ENCODE data around the gene VSIG10L. TPM values are rescaled to one million over a fixed set of nuclear protein-coding genes. Genes with fewer than 3 reads are reported as not detected.

Gene VSIG10L
- total RNA-seq, 1 experiment from 2014 or later = 11.6 TPM

- TF ChIP-seq AR (CRISPR knock-in tag; IDR thresholded peaks at IDR 0.05) = no peak
- TF ChIP-seq HMGXB4 (CRISPR knock-in tag; IDR thresholded peaks at IDR 0.05) = no peak
- no peak for TF ChIP-seq FOXP1 (CRISPR knock-in tag; IDR thresholded peaks at IDR 0.05; ENCODE audit: borderline replicate concordance)
- TF ChIP-seq ZBTB21 (CRISPR knock-in tag; IDR thresholded peaks at IDR 0.05; ENCODE audit: borderline replicate concordance) = no peak
- no peak for TF ChIP-seq NFATC4 (CRISPR knock-in tag; IDR thresholded peaks at IDR 0.05)
Observed at GRCh38 chr19:51318687-51319648, 23.0 kb downstream of the VSIG10L start (continued).

GRCh38 chr19:51317968-51318367 is 24.0 kb downstream of the VSIG10L start:
- CTCF ChIA-PET = interaction anchor here (0.9 to 1.1 kb wide), 2 partner anchors 59 to 104 kb away, joined by 3 to 6 read pairs; no protein-coding TSS in a partner anchor
- POLR2A ChIA-PET = no interaction called here
- peaks cover 21% of the 10 kb centered on the region for H3K4me1 Mint-ChIP-seq

GRCh38 chr19:51317376-51317775 is 24.6 kb downstream of the VSIG10L start:
- no peak overlapping the region; the same call in 1 of the 2 replicates for H3K27ac Mint-ChIP-seq
- H3K4me3 Mint-ChIP-seq = no peak overlapping the region
- peaks cover 24% of the 10 kb centered on the region for H3K4me1 Mint-ChIP-seq
- peaks cover 10% of the 10 kb centered on the region for H3K36me3 Mint-ChIP-seq
- H3K9me3 Mint-ChIP-seq = peaks cover 8% of the 10 kb centered on the region
- CTCF ChIA-PET = interaction anchor here (0.7 to 1.0 kb wide), 2 partner anchors 21 to 104 kb away, joined by 3 to 4 read pairs; no protein-coding TSS in a partner anchor
- peaks cover 6% of the 10 kb centered on the region; the same call in 1 of the 2 replicates for H3K27me3 Mint-ChIP-seq (ENCODE audit: low read depth)
- POLR2A ChIA-PET = no interaction called here
- no peak for ATAC-seq
- DNase-seq (ENCODE audit: low spot score) = no peak
- no peak for TF ChIP-seq NR2C2 (CRISPR knock-in tag; IDR thresholded peaks at IDR 0.05)
- TF ChIP-seq ZNF219 (CRISPR knock-in tag; IDR thresholded peaks at IDR 0.05; ENCODE audit: borderline replicate concordance) = no peak
- TF ChIP-seq ESRRA (CRISPR knock-in tag; IDR thresholded peaks at IDR 0.05; ENCODE audit: borderline replicate concordance) = no peak
- no peak for TF ChIP-seq NR3C1 (CRISPR knock-in tag; conservative IDR thresholded peaks at IDR 0.05; ENCODE audit: low read depth)
- TF ChIP-seq ZNF671 (CRISPR knock-in tag; IDR thresholded peaks at IDR 0.05) = no peak
- TF ChIP-seq ATF3 (CRISPR knock-in tag; conservative IDR thresholded peaks at IDR 0.05) = no peak
- no peak for TF ChIP-seq NFYB (CRISPR knock-in tag; conservative IDR thresholded peaks at IDR 0.05; ENCODE audit: low read depth)
- no peak for TF ChIP-seq SP1 (CRISPR knock-in tag; conservative IDR thresholded peaks at IDR 0.05)
- no peak for TF ChIP-seq ZMAT4 (CRISPR knock-in tag; IDR thresholded peaks at IDR 0.05)
- TF ChIP-seq CTCF (IDR thresholded peaks at IDR 0.05) = no peak

More at GRCh38 chr19:51317968-51318367, 24.0 kb downstream of the VSIG10L start:
- Mint-ChIP-seq H3K36me3 (peaks cover 10% of the 10 kb centered on the region), H3K4me3 (no peak overlapping the region), H3K9me3 (peaks cover 8% of the 10 kb centered on the region), H3K27ac (no peak overlapping the region), H3K27me3 (ENCODE audit: low read depth) (peaks cover 6% of the 10 kb centered on the region; the same call in 1 of the 2 replicates)
- no peak for TF ChIP-seq PREB (CRISPR knock-in tag; IDR thresholded peaks at IDR 0.05; ENCODE audit: borderline replicate concordance)
- no peak for TF ChIP-seq ZNF425 (CRISPR knock-in tag; conservative IDR thresholded peaks at IDR 0.05)
- no peak for DNase-seq (ENCODE audit: low spot score)
- ATAC-seq = no peak

Measured in WTC11 (cell line).